GM19025 (cell line): Measurements from ENCODE around the gene EGLN3.

ENCODE experiments used
- ATAC-seq: cut with Tn5 transposase; IDR thresholded peaks from one replicate; pipeline ENCODE4 v1.9.1; 2021; ENCODE audit warnings: mild to moderate bottlenecking, low read depth, moderate library complexity; ENCODE audit not compliant: unreplicated experiment

The EGLN3 gene

DNA sequence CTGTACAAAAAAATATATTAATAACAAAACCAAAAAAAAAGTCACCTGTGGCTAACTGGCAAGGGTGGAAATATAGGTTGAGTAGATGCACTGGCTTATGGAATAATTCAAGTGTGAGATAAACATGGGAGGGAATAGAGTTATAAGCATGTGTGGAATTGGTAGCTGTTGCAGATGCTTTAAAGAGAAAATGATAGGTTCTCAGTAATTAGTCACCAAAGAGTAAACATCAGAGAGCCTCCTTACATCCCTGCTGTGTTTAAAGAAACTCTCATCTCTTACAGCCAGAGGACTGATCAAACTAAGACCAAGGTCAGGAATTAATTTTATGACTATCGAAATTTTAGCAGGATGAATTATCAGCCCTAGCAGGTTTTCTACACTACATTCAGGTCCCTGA lies 70.5 kb downstream of the EGLN3 start:
- ATAC-seq: no peak

- no peak for ATAC-seq
These were observed 71.1 kb downstream of the EGLN3 start for GRCh38 chr14:33879684-33880286.

- ATAC-seq: no peak
These were observed 74.6 kb downstream of the EGLN3 start for GRCh38 chr14:33876274-33876673.
